ENCODE measurements around the gene HTR1D.

Gene HTR1D

GRCh38 chr1:23184212-23184934 is 32.9 kb downstream of the HTR1D start:
- no peak for DNase-seq (ENCODE audit: low read depth in 2 of 2)

GRCh38 chr1:23179862-23180261 is 37.4 kb downstream of the HTR1D start:
- no peak for DNase-seq (ENCODE audit: low read depth in 2 of 2)

GRCh38 chr1:23178950-23179349 is 38.4 kb downstream of the HTR1D start:
- DNase-seq (ENCODE audit: low read depth in 2 of 2), result no peak

GRCh38 chr1:23178414-23178813 is 38.9 kb downstream of the HTR1D start:
- no peak for DNase-seq (ENCODE audit: low read depth in 2 of 2)

GRCh38 chr1:23177438-23178380 is 39.6 kb downstream of the HTR1D start:
- DNase-seq (ENCODE audit: low read depth in 2 of 2), result peak in 1 of 2 experiments; percentile 48

- no peak for DNase-seq (ENCODE audit: low read depth in 2 of 2)
Observed at GRCh38 chr1:23177031-23177430, 40.3 kb downstream of the HTR1D start.

- DNase-seq (ENCODE audit: low read depth in 2 of 2), result no peak
Observed at GRCh38 chr1:23174426-23175110, 42.7 kb downstream of the HTR1D start.

GRCh38 chr1:23171181-23171755 is 46.0 kb downstream of the HTR1D start:
- no peak for DNase-seq (ENCODE audit: low read depth in 2 of 2)

- no peak for DNase-seq (ENCODE audit: low read depth in 2 of 2)
Observed at GRCh38 chr1:23169727-23170335, 47.5 kb downstream of the HTR1D start.

- DNase-seq (ENCODE audit: low read depth in 2 of 2), result no peak
Observed at GRCh38 chr1:23169195-23169575, 48.1 kb downstream of the HTR1D start.

GRCh38 chr1:23168445-23169194 is 48.7 kb downstream of the HTR1D start, which contains the start of gene LUZP1:
LUZP1 (minus strand) TSS chr1:23168856.
- DNase-seq (ENCODE audit: low read depth in 2 of 2), result peak; percentile 75 to 77

- DNase-seq (ENCODE audit: low read depth in 2 of 2), result peak in 1 of 2 experiments; percentile 17
Observed at GRCh38 chr1:23168079-23168444, 49.2 kb downstream of the HTR1D start.

- DNase-seq (ENCODE audit: low read depth in 2 of 2), result peak in 1 of 2 experiments; percentile 14
Observed at GRCh38 chr1:23167353-23168078, 49.8 kb downstream of the HTR1D start.

GRCh38 chr1:23166854-23167253 is 50.4 kb downstream of the HTR1D start:
- DNase-seq (ENCODE audit: low read depth in 2 of 2), result no peak

GRCh38 chr1:23163395-23163794 is 53.9 kb downstream of the HTR1D start:
- DNase-seq (ENCODE audit: low read depth in 2 of 2), result no peak

- DNase-seq (ENCODE audit: low read depth in 2 of 2), result no peak
Observed at GRCh38 chr1:23159963-23160877, 57.1 kb downstream of the HTR1D start.

- no peak for DNase-seq (ENCODE audit: low read depth in 2 of 2)
Observed at GRCh38 chr1:23156940-23157339, 60.4 kb downstream of the HTR1D start.

GRCh38 chr1:23152966-23153684 is 64.2 kb downstream of the HTR1D start:
- no peak for DNase-seq (ENCODE audit: low read depth in 2 of 2)

Measured in stimulated activated CD4-positive, alpha-beta T cell treated with anti-CD3 and anti-CD28 coated beads, Interleukin-12 subunit alpha, Interleukin-12 subunit beta, amount 100 ng/mL, for 24 hours (primary cell).